HEK293 (cell line): ENCODE measurements around the gene OPCML.

Experiments
- CTCF ChIA-PET: fragments of 350-600 bp; formaldehyde crosslinking; extraction: SDS; loops from one replicate; lab custom pipeline; 2021; ENCODE audit warnings: antibody characterized with exemption; lab: Yijun Ruan, JAX
- POLR2A ChIA-PET: fragments of 300-600 bp; formaldehyde crosslinking; extraction: SDS; loops from one replicate; lab custom pipeline; 2020; ENCODE audit warnings: antibody characterized with exemption, inconsistent platforms; lab: Yijun Ruan, JAX
- H3K27ac ChIP-seq: fragments of 200-500 bp; sonication (Bioruptor generic); 2 replicates; pipeline ENCODE4 v1.5.1; 2014; ENCODE audit warnings: low read depth, low read length, control low read depth, inconsistent platforms; ENCODE audit errors: extremely low read depth
- H3K36me3 ChIP-seq, 2 experiments: fragments of 200-500 bp in 1 of 2; sonication (Bioruptor generic) in 1 of 2; 1 replicate in 1 of 2; 2 replicates in 1 of 2; pipeline ENCODE4 v1.5.1; 2014 to 2017; ENCODE audit warnings: inconsistent platforms in 2 of 2, low read length in 2 of 2; ENCODE audit not compliant: control insufficient read depth in 2 of 2, insufficient read depth in 1 of 2
- H3K4me1 ChIP-seq: fragments of 200-500 bp; sonication (Bioruptor generic); 2 replicates; pipeline ENCODE4 v1.5.1; 2014; ENCODE audit warnings: mild to moderate bottlenecking, low read length, inconsistent platforms; ENCODE audit not compliant: control insufficient read depth, insufficient read depth
- H3K4me3 ChIP-seq: 2 replicates; pipeline ENCODE4 v1.5.1; 2011; ENCODE audit warnings: low read depth, mild to moderate bottlenecking, control low read depth, low read length, moderate library complexity
- H3K9me3 ChIP-seq: fragments of 200-500 bp; sonication (Bioruptor generic); 2 replicates; pipeline ENCODE4 v1.5.1; 2014; ENCODE audit warnings: low read depth, low read length, inconsistent platforms; ENCODE audit not compliant: control insufficient read depth, insufficient read depth
- REPIN1 ChIP-seq: fragments of 450-650 bp; formaldehyde crosslinking; IDR thresholded peaks from 2 replicates; pipeline ENCODE4 v1.5.1; 2017; ENCODE audit warnings: missing biosample characterization, missing genetic modification characterization, low read depth
- SALL2 ChIP-seq: fragments of 450-650 bp; formaldehyde crosslinking; IDR thresholded peaks from 2 replicates; pipeline ENCODE4 v1.5.0; 2017; ENCODE audit warnings: missing biosample characterization, mild to moderate bottlenecking, missing genetic modification characterization, borderline replicate concordance
- ZBTB20 ChIP-seq: fragments of 450-650 bp; formaldehyde crosslinking; IDR thresholded peaks from 2 replicates; pipeline ENCODE4 v1.5.1; 2016; ENCODE audit warnings: missing biosample characterization, missing genetic modification characterization
- ZFP69B ChIP-seq: fragments of 450-650 bp; formaldehyde crosslinking; IDR thresholded peaks from 2 replicates; pipeline ENCODE4 v1.5.1; 2016; ENCODE audit warnings: missing biosample characterization, missing genetic modification characterization
- ZNF112 ChIP-seq: fragments of 450-650 bp; formaldehyde crosslinking; IDR thresholded peaks from 2 replicates; pipeline ENCODE4 v1.5.0; 2017; ENCODE audit warnings: missing biosample characterization, missing genetic modification characterization
- ZNF132 ChIP-seq: fragments of 450-650 bp; formaldehyde crosslinking; IDR thresholded peaks from 2 replicates; pipeline ENCODE4 v1.5.1; 2017; ENCODE audit warnings: missing biosample characterization, missing genetic modification characterization, borderline replicate concordance
- ZNF133 ChIP-seq: fragments of 450-650 bp; formaldehyde crosslinking; IDR thresholded peaks from 2 replicates; pipeline ENCODE4 v1.5.1; 2016; ENCODE audit warnings: missing biosample characterization, missing genetic modification characterization
- ZNF146 ChIP-seq: fragments of 450-650 bp; formaldehyde crosslinking; IDR thresholded peaks from 2 replicates; pipeline ENCODE4 v1.5.1; 2016; ENCODE audit warnings: missing biosample characterization, missing genetic modification characterization
- ZNF214 ChIP-seq: fragments of 450-650 bp; formaldehyde crosslinking; IDR thresholded peaks from 2 replicates; pipeline ENCODE4 v1.5.1; 2017; ENCODE audit warnings: missing biosample characterization, mild to moderate bottlenecking, missing genetic modification characterization, borderline replicate concordance
- ZNF239 ChIP-seq: fragments of 450-650 bp; formaldehyde crosslinking; IDR thresholded peaks from 2 replicates; pipeline ENCODE4 v1.5.1; 2016; ENCODE audit warnings: missing biosample characterization, missing genetic modification characterization
- ZNF292 ChIP-seq: fragments of 450-650 bp; formaldehyde crosslinking; IDR thresholded peaks from 2 replicates; pipeline ENCODE4 v1.5.1; 2016; ENCODE audit warnings: low read depth, missing biosample characterization, missing genetic modification characterization, borderline replicate concordance
- ZNF394 ChIP-seq: fragments of 450-650 bp; formaldehyde crosslinking; IDR thresholded peaks from 2 replicates; pipeline ENCODE4 v1.5.1; 2016; ENCODE audit warnings: missing biosample characterization, missing genetic modification characterization, mild to moderate bottlenecking, moderate library complexity, borderline replicate concordance
- ZNF510 ChIP-seq: fragments of 450-650 bp; formaldehyde crosslinking; IDR thresholded peaks from 2 replicates; pipeline ENCODE4 v1.5.1; 2018; ENCODE audit warnings: mild to moderate bottlenecking, missing genetic modification characterization, missing biosample characterization; ENCODE audit not compliant: insufficient replicate concordance
- ZNF530 ChIP-seq: fragments of 450-650 bp; formaldehyde crosslinking; IDR thresholded peaks from 2 replicates; pipeline ENCODE4 v1.5.1; 2016; ENCODE audit warnings: low read depth, missing biosample characterization, missing genetic modification characterization
- ZNF548 ChIP-seq: fragments of 450-650 bp; formaldehyde crosslinking; IDR thresholded peaks from 2 replicates; pipeline ENCODE4 v1.5.1; 2016; ENCODE audit warnings: missing biosample characterization, missing genetic modification characterization
- ZNF549 ChIP-seq: fragments of 450-650 bp; IDR thresholded peaks from 2 replicates; pipeline ENCODE4 v1.5.1; 2018; ENCODE audit warnings: missing biosample characterization, missing genetic modification characterization, mild to moderate bottlenecking, inconsistent platforms, moderate library complexity
- ZNF660 ChIP-seq: fragments of 450-650 bp; IDR thresholded peaks from 2 replicates; pipeline ENCODE4 v1.5.1; 2018; ENCODE audit warnings: missing biosample characterization, mild to moderate bottlenecking, missing genetic modification characterization
- ZNF670 ChIP-seq: fragments of 450-650 bp; formaldehyde crosslinking; IDR thresholded peaks from 2 replicates; pipeline ENCODE4 v1.5.1; 2016; ENCODE audit warnings: missing biosample characterization, missing genetic modification characterization, low read depth
- ZNF777 ChIP-seq: fragments of 450-650 bp; formaldehyde crosslinking; IDR thresholded peaks from 2 replicates; pipeline ENCODE4 v1.5.1; 2017; ENCODE audit warnings: missing biosample characterization, missing genetic modification characterization, borderline replicate concordance
- ZNF792 ChIP-seq: fragments of 450-650 bp; formaldehyde crosslinking; IDR thresholded peaks from 2 replicates; pipeline ENCODE4 v1.5.1; 2016; ENCODE audit warnings: missing biosample characterization, missing genetic modification characterization
- ZNF830 ChIP-seq: fragments of 450-650 bp; IDR thresholded peaks from 2 replicates; pipeline ENCODE4 v1.5.0; 2018; ENCODE audit warnings: missing biosample characterization, missing genetic modification characterization, low read depth, mild to moderate bottlenecking, moderate library complexity
- ZNF843 ChIP-seq: fragments of 450-650 bp; formaldehyde crosslinking; IDR thresholded peaks from 2 replicates; pipeline ENCODE4 v1.5.1; 2016; ENCODE audit warnings: missing biosample characterization, missing genetic modification characterization
- TF ChIP-seq, protein P1 (sequence below): fragments of 450-650 bp; formaldehyde crosslinking; IDR thresholded peaks from 2 replicates; pipeline ENCODE4 v1.5.1; 2016; ENCODE audit warnings: missing biosample characterization, missing genetic modification characterization
- TF ChIP-seq, protein P2 (sequence below): sonication (generic); formaldehyde crosslinking; IDR thresholded peaks from 2 replicates; pipeline ENCODE4 v1.8.1; 2022; ENCODE audit warnings: mild to moderate bottlenecking, moderate library complexity, missing genetic modification reagents

Gene OPCML

DNA sequence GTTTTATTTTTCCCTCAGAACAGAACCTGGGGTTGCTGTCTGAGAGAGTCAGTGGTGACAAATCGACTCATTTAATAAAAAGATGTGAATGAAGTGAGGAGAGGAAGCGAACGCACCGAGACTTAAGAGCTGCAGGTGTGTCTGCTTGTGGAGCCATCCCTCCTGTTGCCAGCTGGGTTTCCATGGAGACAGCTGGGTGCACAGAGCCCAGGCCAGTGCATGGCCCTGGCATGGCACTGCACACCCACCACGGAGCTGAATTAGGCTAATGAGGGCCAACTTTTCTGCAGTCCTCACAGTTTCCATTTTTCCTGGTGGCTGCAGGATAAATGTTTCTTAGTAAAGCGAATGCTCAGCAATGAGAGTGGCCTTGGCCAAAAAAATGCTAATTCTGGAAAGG lies 750.2 kb downstream of the OPCML start:
- Histone ChIP-seq H3K4me1 (no peaks in the 10 kb centered on the region), H3K36me3 (no peaks in the 10 kb centered on the region), H3K4me3 (no peak overlapping the region)
- CTCF ChIA-PET: interaction anchor here (0.6 kb wide), 1 partner anchor 57 kb away, joined by 3 read pairs; no protein-coding TSS in a partner anchor
- TF ChIP-seq ZNF830 (tag by site-specific recombination): no peak
- TF ChIP-seq ZBTB20 (tag by site-specific recombination): no peak
- TF ChIP-seq, all 188 proteins: peak for 0
- POLR2A ChIA-PET: interaction anchor here (0.6 kb wide), 1 partner anchor 15 kb away, joined by 7 read pairs; no protein-coding TSS in a partner anchor
- no peaks in the 10 kb centered on the region for H3K9me3 ChIP-seq
- no peak overlapping the region for H3K27ac ChIP-seq

DNA sequence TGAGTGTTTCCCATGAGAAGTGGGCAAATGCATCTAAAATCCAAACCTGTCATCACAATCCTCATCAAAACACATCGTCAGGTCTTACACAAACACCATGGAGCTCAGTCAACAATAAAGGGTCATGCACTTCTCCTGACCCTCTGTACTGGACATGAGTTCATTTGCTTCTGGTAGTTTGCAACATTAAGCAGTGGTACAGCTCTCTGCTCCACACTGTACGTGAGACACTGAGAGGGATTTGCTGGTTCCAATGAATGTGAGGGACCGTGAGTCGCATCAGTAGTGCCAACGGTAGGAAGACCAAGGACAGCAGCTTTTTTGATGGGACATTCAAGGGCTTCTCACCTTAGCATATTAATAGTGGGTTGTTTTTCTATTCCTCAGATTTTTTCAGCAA lies 752.3 kb downstream of the OPCML start:
- no peak for TF ChIP-seq ZNF133 (tag by site-specific recombination)
- TF ChIP-seq REPIN1: no peak
- no peak for TF ChIP-seq ZNF792 (tag by site-specific recombination)
- TF ChIP-seq, protein P1, sequence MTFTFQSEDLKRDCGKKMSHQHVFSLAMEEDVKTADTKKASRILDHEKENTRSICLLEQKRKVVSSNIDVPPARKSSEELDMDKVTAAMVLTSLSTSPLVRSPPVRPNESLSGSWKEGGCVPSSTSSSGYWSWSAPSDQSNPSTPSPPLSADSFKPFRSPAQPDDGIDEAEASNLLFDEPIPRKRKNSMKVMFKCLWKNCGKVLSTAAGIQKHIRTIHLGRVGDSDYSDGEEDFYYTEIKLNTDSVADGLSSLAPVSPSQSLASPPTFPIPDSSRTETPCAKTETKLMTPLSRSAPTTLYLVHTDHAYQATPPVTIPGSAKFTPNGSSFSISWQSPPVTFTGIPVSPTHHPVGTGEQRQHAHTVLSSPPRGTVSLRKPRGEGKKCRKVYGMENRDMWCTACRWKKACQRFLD: no peak
- TF ChIP-seq ZFP69B (tag by site-specific recombination): no peak
- no peak for TF ChIP-seq ZNF549 (tag by site-specific recombination)
- no peak for TF ChIP-seq ZNF660 (tag by site-specific recombination)
- no peak for TF ChIP-seq ZNF548 (tag by site-specific recombination)
- TF ChIP-seq ZNF394 (tag by site-specific recombination): no peak
- no peak for TF ChIP-seq ZNF132 (tag by site-specific recombination)
- ChIA-PET POLR2A (no interaction called here), CTCF (no interaction called here)
- Histone ChIP-seq H3K4me3 (no peak overlapping the region), H3K9me3 (no peaks in the 10 kb centered on the region), H3K4me1 (no peaks in the 10 kb centered on the region), H3K27ac (no peak overlapping the region), H3K36me3 (no peaks in the 10 kb centered on the region)

DNA sequence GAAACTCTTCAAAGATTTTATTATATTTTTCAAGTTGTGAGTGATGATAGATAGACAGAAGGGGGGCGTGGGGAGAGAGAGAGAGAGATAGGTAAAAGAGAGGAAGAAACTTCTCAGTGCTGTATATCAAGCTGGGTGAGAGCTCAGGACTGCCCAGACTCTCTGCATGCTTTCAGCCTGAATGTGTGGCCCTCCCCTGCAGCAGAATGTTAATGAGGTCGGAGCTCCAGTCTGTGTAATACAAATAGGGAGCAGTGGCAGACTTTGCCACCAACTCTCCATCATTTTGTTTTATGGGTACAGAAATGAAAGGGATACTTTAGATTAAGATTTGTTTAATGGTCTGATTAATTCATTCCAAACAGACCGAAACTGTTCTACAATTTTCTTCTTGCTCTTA lies 752.8 kb downstream of the OPCML start:
- Histone ChIP-seq H3K4me3 (no peak overlapping the region), H3K27ac (no peak overlapping the region), H3K36me3 (no peaks in the 10 kb centered on the region), H3K9me3 (no peaks in the 10 kb centered on the region), H3K4me1 (no peaks in the 10 kb centered on the region)
- ChIA-PET POLR2A (no interaction called here), CTCF (no interaction called here)
- TF ChIP-seq ZNF843 (tag by site-specific recombination) (no peak), ZNF530 (tag by site-specific recombination) (no peak), ZNF670 (tag by site-specific recombination) (no peak), ZNF510 (tag by site-specific recombination) (no peak)

DNA sequence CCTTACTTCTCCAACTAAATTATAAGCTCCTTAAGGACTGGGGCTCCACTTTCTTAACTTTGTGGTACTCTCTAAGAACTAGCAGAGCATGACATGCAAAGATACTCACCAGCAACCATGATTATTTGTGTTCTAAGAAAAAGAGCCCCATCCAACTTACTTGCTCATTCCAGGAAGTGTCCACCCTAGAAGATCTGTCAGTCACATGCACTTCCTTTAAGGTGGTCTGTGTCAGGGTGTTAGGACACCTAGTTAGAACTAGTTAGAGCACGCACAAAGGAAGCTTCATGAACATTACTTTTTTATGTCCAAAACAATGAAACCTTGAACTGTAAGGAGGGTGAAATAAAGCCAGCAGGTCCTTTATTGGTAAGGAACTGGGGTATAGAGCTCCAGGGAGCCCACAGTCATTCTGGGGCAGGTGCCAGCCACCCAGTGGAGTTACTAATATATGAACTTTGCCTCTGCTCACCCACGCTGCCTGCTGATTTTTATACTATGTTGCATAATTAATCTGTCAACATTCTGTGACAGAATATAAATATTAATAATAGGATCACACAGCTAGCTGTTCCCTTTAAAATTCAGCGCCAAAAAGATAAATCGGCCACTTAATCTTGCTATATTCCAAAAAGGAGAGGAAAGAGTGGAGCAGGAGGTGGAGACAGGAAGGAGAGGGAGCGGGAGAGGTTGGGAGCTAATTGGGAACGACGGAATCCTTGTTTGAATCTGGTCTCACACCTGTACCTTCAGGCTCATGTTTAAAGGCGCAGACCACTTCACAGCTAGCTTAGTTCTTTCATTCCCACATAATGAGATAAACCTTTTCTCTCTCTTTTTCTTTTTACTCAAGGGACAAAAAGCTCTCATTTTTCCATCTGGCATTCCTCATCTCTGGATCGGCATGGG lies 755.0 kb downstream of the OPCML start:
- CTCF ChIA-PET: no interaction called here
- Histone ChIP-seq H3K4me1 (no peaks in the 10 kb centered on the region), H3K36me3 (no peaks in the 10 kb centered on the region), H3K27ac (no peak overlapping the region), H3K9me3 (no peaks in the 10 kb centered on the region), H3K4me3 (no peak overlapping the region)
- POLR2A ChIA-PET: no interaction called here
- TF ChIP-seq ZNF146 (no peak), ZNF292 (tag by site-specific recombination) (no peak), SALL2 (tag by site-specific recombination) (no peak), ZFP69B (tag by site-specific recombination) (no peak), ZNF239 (no peak), ZNF777 (no peak), ZNF112 (tag by site-specific recombination) (no peak), ZNF214 (tag by site-specific recombination) (no peak)
- TF ChIP-seq, protein P2, sequence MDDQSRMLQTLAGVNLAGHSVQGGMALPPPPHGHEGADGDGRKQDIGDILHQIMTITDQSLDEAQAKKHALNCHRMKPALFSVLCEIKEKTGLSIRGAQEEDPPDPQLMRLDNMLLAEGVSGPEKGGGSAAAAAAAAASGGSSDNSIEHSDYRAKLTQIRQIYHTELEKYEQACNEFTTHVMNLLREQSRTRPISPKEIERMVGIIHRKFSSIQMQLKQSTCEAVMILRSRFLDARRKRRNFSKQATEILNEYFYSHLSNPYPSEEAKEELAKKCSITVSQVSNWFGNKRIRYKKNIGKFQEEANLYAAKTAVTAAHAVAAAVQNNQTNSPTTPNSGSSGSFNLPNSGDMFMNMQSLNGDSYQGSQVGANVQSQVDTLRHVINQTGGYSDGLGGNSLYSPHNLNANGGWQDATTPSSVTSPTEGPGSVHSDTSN (CRISPR knock-in tag): no peak
